Central memory CD8-positive, alpha-beta T cell (primary cell): ENCODE measurements around the gene GALNT17.
"Not testable (repeated sequence)": the region's sequence is repeated elsewhere in the genome, so short reads cannot be mapped to it uniquely, and the experiment has no call there.

Source experiments
- ATAC-seq: fragments of 150-1000 bp; cut with Tn5 transposase; replicated peaks from 2 replicates; pipeline ENCODE4 v1.10.0; 2022; ENCODE audit warnings: mild to moderate bottlenecking, moderate FRiP score, moderate number of reproducible peaks; ENCODE audit not compliant: poor library complexity, severe bottlenecking; ENCODE audit errors: extremely low read depth
- DNase-seq, 2 donors: peaks; one replicate each; pipeline ENCODE4 v3.0.0; 2021; ENCODE audit warnings: low spot score in 2 of 2
- H3K27ac Mint-ChIP-seq: one replicate; pipeline ENCODE4 v1.8.0; 2022; ENCODE audit warnings: low read depth, mild to moderate bottlenecking, moderate library complexity, mixed read lengths
- H3K27me3 Mint-ChIP-seq: one replicate; pipeline ENCODE4 v1.8.0; 2022; ENCODE audit warnings: mixed read lengths
- H3K36me3 Mint-ChIP-seq: one replicate; pipeline ENCODE4 v1.8.0; 2022; ENCODE audit warnings: mild to moderate bottlenecking, moderate library complexity, mixed read lengths; ENCODE audit not compliant: insufficient read depth
- H3K4me1 Mint-ChIP-seq: one replicate; pipeline ENCODE4 v1.8.0; 2022; ENCODE audit warnings: mixed read lengths
- H3K4me3 Mint-ChIP-seq: one replicate; pipeline ENCODE4 v1.8.0; 2022; ENCODE audit warnings: mild to moderate bottlenecking, moderate library complexity, mixed read lengths
- H3K9me3 Mint-ChIP-seq: one replicate; pipeline ENCODE4 v1.8.0; 2022; ENCODE audit warnings: mixed read lengths

Gene GALNT17

DNA sequence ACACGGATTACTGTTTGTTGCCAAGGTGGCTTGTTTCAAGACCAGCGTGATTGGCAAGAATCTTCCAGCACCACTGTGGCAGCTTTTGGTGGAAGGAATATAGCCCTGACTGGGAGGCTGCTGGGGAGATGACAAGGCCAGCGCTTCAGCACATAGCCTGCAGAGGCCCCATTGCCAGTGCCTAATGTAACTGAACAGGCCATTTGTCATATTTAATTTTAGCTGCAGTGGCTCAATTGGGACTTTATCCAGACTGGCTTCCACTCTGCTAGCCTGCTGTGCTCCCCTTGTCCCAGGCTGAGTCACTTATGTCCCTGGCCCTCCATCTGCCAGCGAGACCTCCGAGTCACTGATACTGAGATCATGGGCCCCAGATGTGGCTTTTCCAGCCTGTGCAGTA, 483.1 kb downstream of the GALNT17 start:
- Mint-ChIP-seq H3K9me3 (peaks cover 18% of the 10 kb centered on the region), H3K4me1 (no peaks in the 10 kb centered on the region), H3K27ac (no peak overlapping the region), H3K27me3 (no peaks in the 10 kb centered on the region), H3K4me3 (no peak overlapping the region), H3K36me3 (no peaks in the 10 kb centered on the region)
- ATAC-seq (no peak), DNase-seq (no peak)

DNA sequence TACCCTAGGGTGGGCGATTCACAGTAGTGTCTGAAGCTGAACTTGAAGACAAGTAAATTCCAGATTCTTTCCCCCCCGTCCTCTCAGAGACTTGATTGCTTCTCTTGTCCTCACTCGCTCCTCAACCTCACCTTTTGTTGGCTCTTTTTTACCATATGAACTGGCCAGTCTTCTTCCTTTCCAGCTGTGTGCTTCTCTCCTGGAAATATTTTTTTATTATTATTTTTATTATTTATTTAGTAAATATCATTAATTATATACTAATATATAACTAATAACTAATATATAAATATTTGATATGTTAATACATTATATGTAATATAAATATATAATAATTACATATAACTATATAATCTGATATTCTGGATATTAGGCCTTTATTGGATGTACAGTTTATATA, 484.3 kb downstream of the GALNT17 start:
- H3K36me3 Mint-ChIP-seq: no peaks in the 10 kb centered on the region
- H3K9me3 Mint-ChIP-seq: peaks cover 13% of the 10 kb centered on the region
- no peak for DNase-seq
- H3K4me3 Mint-ChIP-seq: no peak overlapping the region
- no peaks in the 10 kb centered on the region for H3K27me3 Mint-ChIP-seq
- ATAC-seq: no peak
- no peaks in the 10 kb centered on the region for H3K4me1 Mint-ChIP-seq
- H3K27ac Mint-ChIP-seq: no peak overlapping the region

- Mint-ChIP-seq H3K36me3 (no peaks in the 10 kb centered on the region), H3K4me3 (no peak overlapping the region)
- ATAC-seq: no peak
Measured at GRCh38 chr7:71618278-71618677, 486.3 kb downstream of the GALNT17 start.

GRCh38 chr7:71625545-71625944, 493.6 kb downstream of the GALNT17 start:
- DNase-seq: no peak
- Mint-ChIP-seq H3K36me3 (no peaks in the 10 kb centered on the region), H3K4me3 (no peak overlapping the region), H3K9me3 (peaks cover 9% of the 10 kb centered on the region), H3K27ac (no peak overlapping the region), H3K4me1 (no peaks in the 10 kb centered on the region), H3K27me3 (no peaks in the 10 kb centered on the region)
- ATAC-seq: no peak

More at GRCh38 chr7:71618278-71618677, 486.3 kb downstream of the GALNT17 start:
- Mint-ChIP-seq H3K27ac (no peak overlapping the region), H3K9me3 (peaks cover 17% of the 10 kb centered on the region), H3K4me1 (no peaks in the 10 kb centered on the region), H3K27me3 (no peaks in the 10 kb centered on the region)
- DNase-seq: no peak

GRCh38 chr7:71626206-71626605, 494.3 kb downstream of the GALNT17 start:
- ATAC-seq (no peak), DNase-seq (no peak)
- Mint-ChIP-seq H3K36me3 (no peaks in the 10 kb centered on the region), H3K4me3 (no peak overlapping the region), H3K9me3 (peaks cover 14% of the 10 kb centered on the region), H3K27me3 (no peaks in the 10 kb centered on the region), H3K27ac (no peak overlapping the region), H3K4me1 (no peaks in the 10 kb centered on the region)

GRCh38 chr7:71627651-71628050, 495.7 kb downstream of the GALNT17 start:
- Mint-ChIP-seq H3K9me3 (peaks cover 14% of the 10 kb centered on the region), H3K27ac (no peak overlapping the region), H3K36me3 (no peaks in the 10 kb centered on the region), H3K4me1 (no peaks in the 10 kb centered on the region), H3K27me3 (no peaks in the 10 kb centered on the region), H3K4me3 (no peak overlapping the region)
- ATAC-seq (no peak), DNase-seq (no peak)

- no peak for ATAC-seq
- no peak overlapping the region for H3K4me3 Mint-ChIP-seq
Measured at GRCh38 chr7:71630516-71630915, 498.6 kb downstream of the GALNT17 start.

DNA sequence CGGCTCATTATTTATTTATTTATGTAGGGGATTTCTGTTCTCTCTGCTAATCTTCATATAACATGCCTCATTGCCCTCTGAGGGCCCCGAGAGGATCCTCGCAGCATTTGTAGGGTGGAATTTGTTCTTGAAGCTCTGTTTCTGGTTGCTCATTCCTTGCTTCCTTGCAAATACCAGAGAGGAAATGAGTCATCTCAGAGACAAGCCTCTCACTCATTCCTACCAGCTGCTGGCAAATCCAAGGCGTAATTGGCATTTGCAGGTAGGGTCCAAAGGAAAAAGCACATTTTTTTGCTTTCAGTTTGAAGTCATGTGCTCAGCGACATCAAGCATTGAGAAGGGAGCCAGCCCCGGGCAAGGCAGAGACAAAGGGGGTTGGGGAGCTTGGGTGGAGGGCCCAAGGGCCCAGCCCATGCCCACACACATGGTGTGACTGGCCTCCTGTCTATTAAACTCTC, 501.6 kb downstream of the GALNT17 start:
- Mint-ChIP-seq H3K27me3 (no peaks in the 10 kb centered on the region), H3K4me1 (no peaks in the 10 kb centered on the region), H3K36me3 (no peaks in the 10 kb centered on the region), H3K4me3 (no peak overlapping the region), H3K9me3 (peaks cover 24% of the 10 kb centered on the region), H3K27ac (no peak overlapping the region)
- no peak for ATAC-seq
- DNase-seq: no peak

More at GRCh38 chr7:71630516-71630915, 498.6 kb downstream of the GALNT17 start:
- Mint-ChIP-seq H3K9me3 (peaks cover 10% of the 10 kb centered on the region), H3K4me1 (no peaks in the 10 kb centered on the region), H3K27ac (no peak overlapping the region), H3K27me3 (no peaks in the 10 kb centered on the region), H3K36me3 (no peaks in the 10 kb centered on the region)
- DNase-seq: no peak

- H3K9me3 Mint-ChIP-seq: peaks cover 23% of the 10 kb centered on the region
- not testable (repeated sequence) for H3K4me3 Mint-ChIP-seq, H3K4me1 Mint-ChIP-seq, H3K27ac Mint-ChIP-seq, ATAC-seq, H3K36me3 Mint-ChIP-seq, H3K27me3 Mint-ChIP-seq, DNase-seq
Measured at GRCh38 chr7:71635849-71636248, 503.9 kb downstream of the GALNT17 start.

DNA sequence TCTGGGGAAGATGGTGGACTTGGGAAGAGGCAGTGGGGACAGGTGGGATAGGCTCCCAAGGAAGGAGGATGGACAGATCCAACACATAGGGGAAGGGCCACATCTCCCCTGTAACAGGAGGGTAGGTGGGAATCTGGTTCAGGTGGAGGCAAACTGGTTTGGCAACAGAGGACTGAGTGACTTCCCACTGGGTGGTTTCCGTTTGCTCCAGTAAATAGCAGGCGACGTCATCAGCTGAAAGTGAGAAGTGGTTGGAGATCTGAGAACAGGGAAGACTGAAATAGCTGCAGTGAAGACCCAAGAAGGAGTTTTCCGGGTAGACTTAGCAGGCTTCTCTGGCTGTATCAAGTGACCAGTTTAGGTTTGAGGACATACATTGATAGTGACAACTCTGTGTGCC, 504.4 kb downstream of the GALNT17 start:
- H3K4me3 Mint-ChIP-seq: no peak overlapping the region
- H3K27me3 Mint-ChIP-seq: no peaks in the 10 kb centered on the region
- H3K36me3 Mint-ChIP-seq: no peaks in the 10 kb centered on the region
- H3K9me3 Mint-ChIP-seq: peaks cover 20% of the 10 kb centered on the region
- H3K4me1 Mint-ChIP-seq: no peaks in the 10 kb centered on the region
- ATAC-seq: no peak
- H3K27ac Mint-ChIP-seq: no peak overlapping the region
- no peak for DNase-seq

- Mint-ChIP-seq H3K4me1 (no peaks in the 10 kb centered on the region), H3K27ac (no peak overlapping the region), H3K4me3 (no peak overlapping the region), H3K36me3 (no peaks in the 10 kb centered on the region), H3K27me3 (no peaks in the 10 kb centered on the region), H3K9me3 (peaks cover 17% of the 10 kb centered on the region)
- DNase-seq (no peak), ATAC-seq (no peak)
Measured at GRCh38 chr7:71637578-71637977, 505.6 kb downstream of the GALNT17 start.

GRCh38 chr7:71638108-71638507, 506.2 kb downstream of the GALNT17 start:
- H3K36me3 Mint-ChIP-seq: no peaks in the 10 kb centered on the region
- no peak for ATAC-seq
- no peak for DNase-seq
- no peak overlapping the region for H3K4me3 Mint-ChIP-seq
- no peaks in the 10 kb centered on the region for H3K27me3 Mint-ChIP-seq
- peaks cover 17% of the 10 kb centered on the region for H3K9me3 Mint-ChIP-seq
- no peaks in the 10 kb centered on the region for H3K4me1 Mint-ChIP-seq
- no peak overlapping the region for H3K27ac Mint-ChIP-seq

DNA sequence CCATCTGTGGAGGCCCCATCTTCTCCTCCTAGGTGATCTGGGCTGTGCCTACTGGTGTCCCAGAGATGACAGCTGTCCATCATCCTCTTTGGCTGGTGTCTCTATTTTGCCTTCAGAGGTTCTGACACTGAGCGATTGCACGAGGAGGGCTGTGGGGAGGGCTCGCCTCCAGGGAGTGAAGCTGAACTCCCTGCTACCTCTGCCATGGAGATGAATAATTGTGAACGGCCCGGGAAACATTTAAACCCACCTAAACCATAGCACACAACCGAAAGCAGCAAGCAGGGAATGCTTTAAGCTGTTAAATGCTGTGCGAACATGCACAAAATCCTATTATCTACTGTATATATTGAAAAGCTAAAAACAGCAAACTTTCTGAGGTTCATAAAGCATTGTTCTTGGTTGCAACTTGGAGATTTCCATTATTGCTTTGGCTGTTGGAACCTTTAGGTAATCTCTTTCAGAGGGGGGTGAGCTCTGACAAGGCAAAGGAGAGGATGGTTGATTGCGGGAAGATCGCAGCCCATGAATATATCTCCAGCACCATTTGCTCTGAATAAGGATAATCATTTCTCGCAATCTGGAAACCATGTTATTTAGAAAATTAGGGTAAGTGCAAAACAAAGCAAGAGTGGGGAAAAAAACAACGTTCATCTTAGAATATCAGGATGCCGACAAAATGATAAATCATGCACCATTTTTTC, 507.6 kb downstream of the GALNT17 start:
- Mint-ChIP-seq H3K27ac (no peak overlapping the region), H3K4me3 (no peak overlapping the region), H3K27me3 (no peaks in the 10 kb centered on the region), H3K9me3 (peaks cover 17% of the 10 kb centered on the region), H3K36me3 (no peaks in the 10 kb centered on the region), H3K4me1 (no peaks in the 10 kb centered on the region)
- ATAC-seq (no peak), DNase-seq (no peak)
